GM10266 (cell line): Measurements from ENCODE around the gene CEP131.
A peak's percentile ranks its signal among the peaks of the same experiment; 100 is the strongest.

Source experiments
- DNase-seq: peaks from one replicate; pipeline ENCODE4 v3.0.0; 2012; ENCODE audit errors: extremely low spot score
- CTCF ChIP-seq: IDR thresholded peaks from 2 replicates; pipeline ENCODE4 v1.5.1; 2012; ENCODE audit warnings: mild to moderate bottlenecking, low read depth; ENCODE audit not compliant: control insufficient read depth, insufficient read depth; ENCODE audit errors: missing control alignments

The CEP131 gene

DNA sequence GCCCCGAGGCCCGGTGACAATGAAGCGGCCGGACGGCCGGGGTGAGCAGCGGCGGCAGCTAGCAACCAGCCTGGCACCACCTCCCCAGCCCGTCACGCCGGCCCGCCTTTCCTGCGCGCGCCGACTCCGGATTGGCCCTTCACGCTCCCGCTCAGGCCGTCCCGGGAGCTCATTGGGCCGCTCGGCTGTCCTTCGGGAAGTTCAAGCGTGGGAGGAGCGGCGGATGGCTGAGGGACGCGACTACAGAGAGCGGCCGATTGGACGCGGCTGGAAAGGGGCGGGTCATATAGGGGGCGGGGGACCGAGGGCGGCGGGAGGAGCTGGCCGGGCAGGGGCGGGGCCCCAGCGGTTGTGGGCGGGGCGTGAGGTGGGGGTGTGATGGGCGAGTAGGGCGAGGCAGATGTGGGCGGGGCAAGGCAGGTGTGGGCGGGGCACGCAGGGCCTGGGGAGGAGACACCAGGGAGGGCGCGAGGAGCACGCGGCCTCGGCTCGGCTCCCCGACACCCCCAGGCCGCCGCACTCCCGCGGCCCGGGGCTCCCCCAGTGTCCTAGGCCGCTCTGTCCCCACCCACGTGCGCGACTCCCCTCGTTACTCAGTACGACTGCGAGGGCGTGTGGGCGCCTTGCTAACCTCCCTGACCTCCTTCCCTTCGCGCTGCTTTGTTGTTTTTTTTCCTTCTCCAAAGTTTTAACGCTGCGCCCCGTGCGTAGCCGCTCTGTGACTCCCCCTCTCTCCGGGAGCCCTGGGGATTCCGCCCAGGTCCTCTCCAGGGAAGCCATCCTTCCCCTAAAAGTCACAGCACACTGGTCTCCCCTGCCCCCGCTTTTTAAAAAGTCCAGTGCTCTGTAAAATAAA, at the start of gene CEP131:
CEP131 (minus strand) TSS at position 60 of the 856 bp plus-strand sequence. CDS start 2,909 bp downstream, outside the sequence.
- no peak for TF ChIP-seq CTCF
- peak; percentile 100 for DNase-seq

- no peak for TF ChIP-seq CTCF
- DNase-seq: no peak
Observed at GRCh38 chr17:81271226-81271625, 48.5 kb upstream of the CEP131 start.

DNA sequence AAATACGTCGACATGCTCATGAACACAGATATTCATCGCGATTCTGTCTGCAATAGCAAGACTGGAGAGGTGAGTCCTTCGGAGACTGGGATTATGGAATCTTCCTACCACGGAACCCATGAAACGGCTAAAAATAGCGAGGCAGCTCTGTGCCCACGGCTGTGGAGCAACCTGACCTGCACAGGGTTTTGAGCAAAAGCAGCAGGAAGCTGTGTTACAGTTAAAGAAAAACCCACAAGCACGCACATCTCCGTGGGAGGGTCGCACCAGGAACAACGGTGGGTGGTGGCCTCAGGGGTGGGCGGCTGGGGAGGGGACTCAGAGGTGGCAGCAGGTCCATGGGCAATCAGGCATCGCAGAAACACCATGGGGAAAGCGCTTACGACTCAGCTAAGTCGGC, 47.5 kb upstream of the CEP131 start:
- TF ChIP-seq CTCF: no peak
- DNase-seq: no peak

- DNase-seq: no peak
- TF ChIP-seq CTCF: no peak
Observed at GRCh38 chr17:81267390-81268067, 44.8 kb upstream of the CEP131 start.

GRCh38 chr17:81265576-81265975, 42.8 kb upstream of the CEP131 start:
- DNase-seq: no peak
- no peak for TF ChIP-seq CTCF

DNA sequence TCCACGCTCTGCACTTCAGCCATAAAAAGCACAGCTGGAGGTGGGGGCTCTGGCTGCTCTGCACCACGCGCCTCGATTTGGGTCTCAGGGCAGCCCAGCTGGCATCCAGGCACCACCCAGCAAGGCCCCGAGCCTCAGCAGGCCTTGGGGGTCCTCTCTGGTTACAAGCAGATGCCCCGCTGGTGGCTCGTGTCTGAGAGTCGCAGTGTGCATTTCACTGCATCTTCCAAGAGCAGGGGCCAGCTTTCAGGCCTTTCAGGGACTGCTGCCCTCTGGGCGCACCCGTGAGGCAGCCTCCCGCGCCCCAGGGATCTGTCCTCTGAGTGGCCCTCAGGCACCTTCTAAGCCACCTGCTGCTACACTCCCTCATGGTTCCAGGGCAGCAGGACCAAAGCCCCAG, 41.9 kb upstream of the CEP131 start:
- no peak for DNase-seq
- TF ChIP-seq CTCF: no peak
